ENCODE results near the gene MFSD6.

Gene MFSD6

DNA sequence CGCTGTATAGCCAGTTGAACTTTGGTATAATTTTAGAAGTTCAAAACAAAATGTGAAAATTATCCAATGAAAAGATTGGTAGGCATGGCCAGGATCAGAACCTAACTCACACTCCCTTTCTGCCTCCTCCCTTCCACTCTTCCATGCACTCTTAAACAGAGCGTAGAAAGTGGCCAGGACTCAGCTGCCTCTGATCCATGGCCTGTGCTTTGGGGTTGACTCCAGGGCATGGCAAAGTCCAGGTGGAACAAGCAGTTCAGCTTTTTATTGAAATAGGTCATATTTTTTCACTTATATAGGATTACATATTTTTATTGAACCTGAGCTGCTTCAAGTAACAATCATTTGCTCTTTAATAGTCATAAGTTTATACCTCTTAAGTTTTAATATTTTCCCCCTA, 38.5 kb upstream of the MFSD6 start:
- no peak for TF ChIP-seq Cebpa-rat (IDR thresholded peaks at IDR 0.05)
- Histone ChIP-seq H3K27me3 (no peaks in the 10 kb centered on the region), H3K9ac (no peak overlapping the region), H4K20me1 (no peaks in the 10 kb centered on the region), H3K4me1 (no peaks in the 10 kb centered on the region), H3K4me3 (no peak overlapping the region), H3K4me2 (no peak overlapping the region), H3K9me3 (no peaks in the 10 kb centered on the region), H3K36me3 (no peaks in the 10 kb centered on the region), H3K27ac (no peak overlapping the region)

DNA sequence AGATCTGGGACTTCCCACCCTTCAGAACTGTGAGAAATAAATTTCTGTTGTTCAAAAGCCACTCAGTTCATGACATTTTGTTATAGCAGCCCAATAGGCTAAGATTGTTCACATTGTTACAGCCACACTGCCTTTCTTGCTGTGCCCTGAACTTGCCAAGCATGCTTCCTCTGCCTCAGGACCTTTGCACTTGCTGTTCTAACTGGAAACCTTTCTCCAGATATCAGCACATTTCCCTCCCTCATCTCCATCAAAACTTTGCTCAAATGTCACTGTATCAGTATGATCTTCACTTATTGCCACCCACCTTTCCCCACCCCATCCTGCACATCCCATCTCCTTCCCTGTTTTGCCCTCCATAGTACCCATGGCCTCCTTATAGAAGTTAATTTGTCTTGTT, 32.1 kb upstream of the MFSD6 start:
- H3K27ac ChIP-seq = no peak overlapping the region
- H3K4me2 ChIP-seq = no peak overlapping the region
- H3K27me3 ChIP-seq = no peaks in the 10 kb centered on the region
- H3K4me1 ChIP-seq = no peaks in the 10 kb centered on the region
- no peaks in the 10 kb centered on the region for H3K36me3 ChIP-seq
- H3K4me3 ChIP-seq = no peak overlapping the region
- no peak for TF ChIP-seq Cebpa-rat (IDR thresholded peaks at IDR 0.05)
- no peaks in the 10 kb centered on the region for H4K20me1 ChIP-seq
- no peaks in the 10 kb centered on the region for H3K9me3 ChIP-seq
- no peak overlapping the region for H3K9ac ChIP-seq

DNA sequence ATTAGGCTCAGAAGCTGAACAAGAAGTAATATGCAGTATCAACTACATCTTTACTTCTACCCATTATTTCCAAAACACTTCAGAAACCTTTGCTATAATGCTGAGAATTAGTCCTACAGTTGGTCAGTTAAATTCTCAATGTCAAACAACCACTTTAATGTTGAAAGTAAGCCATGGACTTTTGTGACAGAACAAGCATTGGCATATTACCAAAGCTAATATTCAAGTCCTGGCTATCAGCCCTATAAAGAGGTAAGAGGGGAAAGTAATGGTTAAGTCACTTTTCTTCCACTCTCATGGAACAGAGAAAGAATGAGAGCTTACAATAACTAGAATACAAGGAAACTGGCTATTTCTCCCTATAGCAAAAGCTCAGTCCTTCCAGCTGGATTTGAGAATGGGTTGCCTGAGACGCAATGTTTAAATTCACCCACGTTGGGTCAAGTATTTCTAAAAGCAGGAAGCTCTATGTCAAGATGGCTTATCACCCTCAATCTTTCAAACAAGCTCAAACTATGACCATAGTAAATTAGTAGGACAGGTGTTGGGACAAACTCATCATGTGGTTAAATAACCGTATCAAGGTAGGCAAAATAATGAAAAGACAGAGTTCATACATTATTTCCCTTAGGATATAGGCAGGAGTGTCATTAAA, 31.4 kb upstream of the MFSD6 start:
- Histone ChIP-seq H3K9ac (no peak overlapping the region), H3K27ac (no peak overlapping the region)

DNA sequence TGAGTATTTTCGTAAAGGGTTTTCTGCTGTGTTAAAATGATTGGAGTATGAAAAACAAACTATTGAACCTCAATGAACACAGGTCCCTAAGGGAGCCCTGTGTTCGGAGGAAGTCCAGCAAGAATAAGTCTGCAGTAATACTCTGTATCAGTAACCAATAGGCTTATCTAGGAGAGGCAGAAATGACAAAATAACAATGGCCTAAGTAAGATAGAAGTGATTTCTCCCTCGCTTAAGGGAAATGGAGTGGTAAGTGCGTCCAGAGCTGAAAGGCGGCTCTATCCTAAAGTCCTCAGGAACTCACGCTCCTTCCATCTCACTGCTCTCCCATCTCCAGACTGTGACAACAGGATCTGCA, 29.3 kb upstream of the MFSD6 start:
- Histone ChIP-seq H3K4me2 (no peak overlapping the region), H3K4me1 (no peaks in the 10 kb centered on the region), H4K20me1 (no peaks in the 10 kb centered on the region), H3K27me3 (no peaks in the 10 kb centered on the region), H3K9ac (no peak overlapping the region), H3K4me3 (no peak overlapping the region), H3K9me3 (no peaks in the 10 kb centered on the region), H3K27ac (no peak overlapping the region), H3K36me3 (no peaks in the 10 kb centered on the region)
- TF ChIP-seq Cebpa-rat (IDR thresholded peaks at IDR 0.05) = no peak

More for the DNA sequence above, 31.4 kb upstream of the MFSD6 start:
- Histone ChIP-seq H3K27me3 (no peaks in the 10 kb centered on the region), H3K4me2 (no peak overlapping the region), H3K4me3 (no peak overlapping the region), H3K4me1 (no peaks in the 10 kb centered on the region), H4K20me1 (no peaks in the 10 kb centered on the region), H3K36me3 (no peaks in the 10 kb centered on the region), H3K9me3 (no peaks in the 10 kb centered on the region)
- no peak for TF ChIP-seq Cebpa-rat (IDR thresholded peaks at IDR 0.05)

DNA sequence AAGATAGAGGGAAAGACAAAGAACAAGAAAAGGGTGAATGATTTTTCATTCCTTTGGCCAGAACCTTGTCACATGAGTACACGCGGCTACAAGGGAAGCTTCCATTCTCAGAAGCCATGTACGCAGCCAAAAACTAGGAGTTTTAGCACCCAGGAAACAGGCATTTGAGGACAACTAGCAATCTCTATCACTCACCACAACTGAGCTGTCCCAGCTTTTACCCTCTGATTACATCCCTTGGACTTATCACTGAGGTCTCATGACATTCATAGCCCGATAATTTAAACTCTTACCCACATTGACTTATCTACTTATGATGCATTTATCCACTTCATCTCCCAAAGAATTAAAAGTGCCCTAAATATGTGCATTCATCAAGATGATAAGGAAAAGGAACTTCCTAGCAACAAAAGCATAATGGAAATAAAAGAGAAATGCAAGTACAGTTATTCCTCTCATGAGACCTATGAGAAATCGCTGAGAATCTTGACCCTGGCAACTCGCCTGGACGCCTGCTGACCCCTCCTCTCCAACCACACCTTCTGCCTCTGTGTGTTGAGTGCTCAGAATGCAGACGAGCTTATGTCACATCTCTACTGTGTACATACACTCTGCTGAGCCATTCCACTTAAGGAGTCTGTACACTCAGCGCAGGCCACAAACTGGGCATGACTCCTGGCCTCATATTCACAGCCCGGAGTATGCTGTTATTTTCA, 28.7 kb upstream of the MFSD6 start:
- Histone ChIP-seq H4K20me1 (no peaks in the 10 kb centered on the region), H3K36me3 (no peaks in the 10 kb centered on the region), H3K9me3 (no peaks in the 10 kb centered on the region), H3K4me2 (no peak overlapping the region), H3K4me3 (no peak overlapping the region), H3K27me3 (no peaks in the 10 kb centered on the region), H3K4me1 (no peaks in the 10 kb centered on the region), H3K9ac (no peak overlapping the region), H3K27ac (no peak overlapping the region)
- TF ChIP-seq Cebpa-rat (IDR thresholded peaks at IDR 0.05) = no peak

GRCh38 chr2:190380962-190381412, 27.2 kb upstream of the MFSD6 start:
- H3K4me3 ChIP-seq = no peak overlapping the region
- H3K4me1 ChIP-seq = no peaks in the 10 kb centered on the region
- no peak overlapping the region for H3K4me2 ChIP-seq
- H3K9me3 ChIP-seq = no peaks in the 10 kb centered on the region
- H4K20me1 ChIP-seq = no peaks in the 10 kb centered on the region
- H3K27me3 ChIP-seq = no peaks in the 10 kb centered on the region
- no peaks in the 10 kb centered on the region for H3K36me3 ChIP-seq
- no peak overlapping the region for H3K9ac ChIP-seq
- TF ChIP-seq Cebpa-rat (IDR thresholded peaks at IDR 0.05) = no peak
- H3K27ac ChIP-seq = no peak overlapping the region

DNA sequence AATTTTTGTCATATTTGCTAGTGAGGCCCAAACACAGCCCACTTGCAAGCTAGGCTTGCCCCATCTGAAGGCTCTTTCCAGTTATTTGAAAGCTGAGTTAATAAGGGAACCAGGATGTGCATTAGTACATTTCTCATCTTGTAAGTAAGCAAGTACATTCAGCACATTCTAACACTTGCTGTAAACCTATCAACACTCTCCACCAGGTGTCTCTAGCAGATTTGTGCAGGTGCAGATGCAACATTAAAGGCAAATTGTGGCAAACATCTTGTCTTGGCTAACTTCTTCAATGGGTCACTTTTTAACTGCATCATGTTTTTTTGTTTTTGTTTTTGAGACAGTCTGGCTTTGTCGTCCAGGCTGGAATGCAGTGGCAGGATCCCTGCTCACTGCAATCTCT, 25.3 kb upstream of the MFSD6 start:
- no peaks in the 10 kb centered on the region for H3K9me3 ChIP-seq
- no peak overlapping the region for H3K4me2 ChIP-seq
- H3K9ac ChIP-seq = no peak overlapping the region
- H3K4me3 ChIP-seq = no peak overlapping the region
- no peaks in the 10 kb centered on the region for H4K20me1 ChIP-seq
- no peak for TF ChIP-seq Cebpa-rat (IDR thresholded peaks at IDR 0.05)
- no peak overlapping the region for H3K27ac ChIP-seq
- H3K36me3 ChIP-seq = no peaks in the 10 kb centered on the region
- H3K4me1 ChIP-seq = no peaks in the 10 kb centered on the region
- H3K27me3 ChIP-seq = no peaks in the 10 kb centered on the region

GRCh38 chr2:190387422-190387821, 20.7 kb upstream of the MFSD6 start:
- Histone ChIP-seq H3K27ac (no peak overlapping the region), H4K20me1 (no peaks in the 10 kb centered on the region), H3K9me3 (no peaks in the 10 kb centered on the region), H3K4me3 (no peak overlapping the region), H3K4me2 (no peak overlapping the region), H3K9ac (no peak overlapping the region), H3K36me3 (no peaks in the 10 kb centered on the region), H3K27me3 (no peaks in the 10 kb centered on the region), H3K4me1 (no peaks in the 10 kb centered on the region)
- no peak for TF ChIP-seq Cebpa-rat (IDR thresholded peaks at IDR 0.05)

DNA sequence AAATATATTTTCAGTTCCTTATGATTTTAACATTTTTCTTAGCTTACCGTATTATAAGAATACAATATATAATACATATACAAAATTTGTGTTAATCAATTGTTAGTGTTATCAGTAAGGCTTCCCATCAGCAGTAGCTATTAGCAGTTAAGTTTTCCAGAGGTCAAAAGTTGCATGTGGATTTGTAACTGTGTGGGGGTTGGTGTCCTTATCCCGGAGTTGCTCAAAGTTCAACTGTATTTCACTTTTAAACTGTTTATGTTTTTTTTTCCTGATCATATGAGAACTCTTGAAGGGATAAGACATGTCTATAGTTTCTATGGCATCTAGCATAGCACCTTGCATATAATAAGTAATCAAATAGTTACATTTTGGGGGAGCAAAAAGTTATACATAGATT, 11.9 kb upstream of the MFSD6 start:
- no peak overlapping the region for H3K4me3 ChIP-seq
- H3K9me3 ChIP-seq = no peaks in the 10 kb centered on the region
- H3K27ac ChIP-seq = no peak overlapping the region
- TF ChIP-seq Cebpa-rat (IDR thresholded peaks at IDR 0.05) = no peak
- H3K4me2 ChIP-seq = no peak overlapping the region
- no peaks in the 10 kb centered on the region for H4K20me1 ChIP-seq
- H3K36me3 ChIP-seq = no peaks in the 10 kb centered on the region
- no peaks in the 10 kb centered on the region for H3K27me3 ChIP-seq
- no peaks in the 10 kb centered on the region for H3K4me1 ChIP-seq
- H3K9ac ChIP-seq = no peak overlapping the region

- no peak overlapping the region for H3K27ac ChIP-seq
- H3K4me3 ChIP-seq = no peak overlapping the region
- no peaks in the 10 kb centered on the region for H4K20me1 ChIP-seq
- no peak overlapping the region for H3K4me2 ChIP-seq
- H3K9me3 ChIP-seq = no peaks in the 10 kb centered on the region
- no peaks in the 10 kb centered on the region for H3K36me3 ChIP-seq
- peaks cover 17% of the 10 kb centered on the region; the same call in 1 of the 2 replicates for H3K27me3 ChIP-seq
- no peak overlapping the region for H3K9ac ChIP-seq
- 0 out of 2 replicates have a peak, but pooled peaks cover 5% of the 10 kb centered on the region for H3K4me1 ChIP-seq
- TF ChIP-seq Cebpa-rat (IDR thresholded peaks at IDR 0.05) = no peak
Measured at GRCh38 chr2:190402986-190403603, 5.1 kb upstream of the MFSD6 start.
